Heart left ventricle (tissue), 16 donors: ENCODE data around the gene WBP1L. TPM values are rescaled to one million over a fixed set of nuclear protein-coding genes. Genes with fewer than 3 reads are reported as not detected.
"Not testable (repeated sequence)": the region's sequence is repeated elsewhere in the genome, so short reads cannot be mapped to it uniquely, and the experiment has no call there.

Experiments
- ATAC-seq, 4 donors: fragments of 200-7000 bp; cut with Tn5 transposase; one replicate each; pipeline ENCODE4 v1.9.1; 2020 to 2022; ENCODE audit warnings: moderate library complexity in 4 of 4, mild to moderate bottlenecking in 3 of 4, moderate number of reproducible peaks in 1 of 4
- DNase-seq, 5 donors: peaks; one replicate each; pipeline ENCODE4 v3.0.0-alpha.2; 2020
- H3K27ac ChIP-seq, 12 donors: fragments of 200-600 bp; sonication (generic) in 4 of 12; one replicate each; pipeline versions ENCODE4 v1.5.0 to v1.8.0; 2016 to 2022; ENCODE audit warnings: mild to moderate bottlenecking in 2 of 12
- H3K27me3 ChIP-seq, 9 donors: fragments of 200-600 bp; sonication (generic) in 2 of 9; one replicate each; pipeline versions ENCODE4 v1.5.1 to v1.8.0; 2016 to 2022; ENCODE audit warnings: mild to moderate bottlenecking in 3 of 9
- H3K36me3 ChIP-seq, 9 donors: fragments of 200-600 bp; sonication (generic) in 2 of 9; one replicate each; pipeline versions ENCODE4 v1.5.0 to v1.8.0; 2018 to 2022; ENCODE audit warnings: mild to moderate bottlenecking in 2 of 9
- H3K4me1 ChIP-seq, 12 donors: fragments of 200-600 bp; sonication (generic) in 4 of 12; one replicate each; pipeline versions ENCODE4 v1.5.0 to v1.8.0; 2016 to 2022; ENCODE audit warnings: mild to moderate bottlenecking in 3 of 12
- H3K4me3 ChIP-seq, 12 donors: fragments of 200-600 bp; sonication (generic) in 4 of 12; one replicate each; pipeline versions ENCODE4 v1.5.0 to v1.8.0; 2017 to 2022; ENCODE audit warnings: mild to moderate bottlenecking in 9 of 12, moderate library complexity in 4 of 12
- H3K9me3 ChIP-seq, 12 donors: fragments of 200-600 bp; sonication (generic) in 4 of 12; one replicate each; pipeline versions ENCODE4 v1.5.0 to v1.8.0; 2016 to 2022; ENCODE audit warnings: mild to moderate bottlenecking in 1 of 12
- CTCF ChIP-seq, 12 donors: fragments of 200-600 bp; sonication (generic) in 4 of 12; IDR thresholded peaks; one replicate each; pipeline versions ENCODE4 v1.5.0 to v1.8.0; 2018 to 2022; ENCODE audit warnings: antibody characterized with exemption in 12 of 12, mild to moderate bottlenecking in 5 of 12
- POLR2A ChIP-seq, 2 donors: fragments of 450-650 bp; IDR thresholded peaks; one replicate each; pipeline ENCODE4 v1.6.1; 2017; ENCODE audit warnings: antibody characterized with exemption in 2 of 2, mild to moderate bottlenecking in 2 of 2, moderate library complexity in 2 of 2
- WGBS, 4 donors: extraction: QIAGEN DNeasy Blood & Tissue Kit in 2 of 4; methylation state at CpG; one replicate each; pipeline versions ENCODE4 v1.1.5 to v1.1.7; 2013 to 2018; 5-methylcytosine and 5-hydroxymethylcytosine counted together
- intact Hi-C, 10 donors: fragments of 100-400 bp; cut with DNase I; formaldehyde crosslinking; loops; one replicate each; pipeline versions ENCODE4 v1.11.1 to v1.14.2; 2022
- polyA plus RNA-seq, 2 donors: library from polyadenylated mRNA; stranded (reverse); fragments of 200-250 nt; gene quantifications; one replicate each; pipeline ENCODE4 v1.2.3, GENCODE V29; 2013
- total RNA-seq, 9 donors: library from RNA; depleted of rRNA in 2 of 9; stranded (reverse); fragments of >200 nt in 2 of 9; fragmentation: NEBNext Ultra II Directional in 3 of 9; extraction: Animal tissue kit (Norgen Biotek cat#: 25700) in 3 of 9; gene quantifications; one replicate each; pipeline versions ENCODE4 v1.1.0 to v1.2.4, GENCODE V29; 2016 to 2023
- donor health status: ischemic (EF 13 %, LVEDD 7.1; RV severe dilation, severe dysfunction).
- donor health status: healthy with polysubstance abuse.
- donor health status: DM: no; HTN: yes; CAD: no.
- donor health status: DM: no; HTN: no; CAD: no.
- donor health status: ischemic (EF 25% LVEDD 6.9; RV normal size, moderate dysfunction).
- donor health status: ischemic (EF 25% LVEDD 5.7; RV mildly dilated, moderate dysfunction).
- donor health status: healthy.
- donor health status: DM: yes; HTN: yes; CAD: no.
- donor health status: ischemic (EF 35%, LVEDD 5.7; RV mildly dilated, moderate dysfunction).
- donor health status: nonischemic (EF 11% LVEDD 7.7; RV severe dilation, severe dysfunction).
- donor health status: DM: yes; HTN: yes; CAD: no.
- donor health status: PGD.
- donor health status: ischemic (EF 29% LVEDD 5.4; RV normal size, mild dysfunction).
- donor health status: nonischemic (EF 23%, LVEDD 6.1; RV moderate dilation, normal function).

WBP1L gene
- total and polyA plus RNA-seq, 11 donors: 10.7 to 75.1 (median 27.6) TPM

- 62 to 77% (median 70%) methylated on average over 2 of the region's 2 CpGs for WGBS, 4 donors
- no peak overlapping the region for H3K27ac ChIP-seq
- H3K9me3 ChIP-seq: no peaks in the 10 kb centered on the region
- H3K27me3 ChIP-seq: no peaks in the 10 kb centered on the region
- peaks cover 0 to 10% (median 0%) of the 10 kb centered on the region in 9 donors for H3K36me3 ChIP-seq
- H3K4me1 ChIP-seq: peaks cover 0 to 49% (median 28%) of the 10 kb centered on the region in 12 donors
- TF ChIP-seq CTCF (IDR thresholded peaks at IDR 0.05) (no peak), POLR2A (IDR thresholded peaks at IDR 0.05) (no peak)
- intact Hi-C loops: loop anchor here in 7 of 10 donors (5.0 to 10.0 kb wide), 6 partner anchors 36 to 86 kb away; no protein-coding TSS in a partner anchor
- H3K4me3 ChIP-seq: no peak overlapping the region
- ATAC-seq (no peak), DNase-seq (no peak)
Observed at GRCh38 chr10:102741726-102742237, 2.0 kb upstream of the WBP1L start.

- not testable (repeated sequence) for H3K4me3 ChIP-seq, H3K9me3 ChIP-seq, H3K36me3 ChIP-seq, H3K27ac ChIP-seq, ATAC-seq, H3K27me3 ChIP-seq, DNase-seq
- 87 to 89% (median 88%) methylated on average over 5 of the region's 5 CpGs for WGBS, 4 donors
- H3K4me1 ChIP-seq: peaks cover 0 to 49% (median 28%) of the 10 kb centered on the region in 12 donors
- intact Hi-C loops: loop anchor here in 7 of 10 donors (5.0 to 10.0 kb wide), 6 partner anchors 35 to 85 kb away; no protein-coding TSS in a partner anchor
Observed at GRCh38 chr10:102742313-102742712, 1.4 kb upstream of the WBP1L start.

- Histone ChIP-seq H3K27me3 (no peaks in the 10 kb centered on the region), H3K27ac (peak overlapping the region in 6 of 12 donors; percentile 18 to 87 (median 54)), H3K36me3 (no peaks in the 10 kb centered on the region), H3K4me3 (peak overlapping the region in 11 of 12 donors; percentile 13 to 100 (median 83)), H3K4me1 (peaks cover 0 to 46% (median 28%) of the 10 kb centered on the region in 12 donors), H3K9me3 (no peaks in the 10 kb centered on the region)
- DNase-seq: no peak
- 27 to 31% (median 28%) methylated on average over 7 of the region's 7 CpGs for WGBS, 4 donors
- ATAC-seq: no peak
- no peak for TF ChIP-seq CTCF (IDR thresholded peaks at IDR 0.05)
- no peak for TF ChIP-seq POLR2A (IDR thresholded peaks at IDR 0.05)
- intact Hi-C loops: loop anchor here in 7 of 10 donors (5.0 to 10.0 kb wide), 6 partner anchors 34 to 84 kb away; no protein-coding TSS in a partner anchor
Observed at GRCh38 chr10:102743078-102743587, 615 bp upstream of the WBP1L start.

- peak in 1 of 5 donors; percentile 42 for DNase-seq
Observed at GRCh38 chr10:102744374-102745051, 765 bp downstream of the WBP1L start.

More at GRCh38 chr10:102744374-102745051, 765 bp downstream of the WBP1L start:
- no peaks in the 10 kb centered on the region for H3K36me3 ChIP-seq
- WGBS, 4 donors: 10 to 16% (median 12%) methylated on average over 9 of the region's 9 CpGs
- peak overlapping the region; percentile 70 to 95 (median 91) for H3K27ac ChIP-seq
- intact Hi-C loops: loop anchor here in 9 of 10 donors (5.0 to 10.0 kb wide), 7 partner anchors 33 to 83 kb away; no protein-coding TSS in a partner anchor
- TF ChIP-seq POLR2A (IDR thresholded peaks at IDR 0.05) (no peak), CTCF (IDR thresholded peaks at IDR 0.05) (no peak)
- peaks cover 0 to 38% (median 21%) of the 10 kb centered on the region in 12 donors for H3K4me1 ChIP-seq
- H3K9me3 ChIP-seq: no peaks in the 10 kb centered on the region
- peak overlapping the region; percentile 70 to 100 (median 96) for H3K4me3 ChIP-seq
- ATAC-seq: peak in 3 of 4 donors; percentile 7 to 27 (median 15)
- H3K27me3 ChIP-seq: no peaks in the 10 kb centered on the region
